Measurements from ENCODE around the gene MAGEB10.

- TF ChIP-seq CTCF (conservative IDR thresholded peaks at IDR 0.05) = no peak
- no peak for TF ChIP-seq ZFX (IDR thresholded peaks at IDR 0.05)
Measured at GRCh38 chrX:27838185-27838584, 30.4 kb downstream of the MAGEB10 start.
